Fibroblast of peridontal ligament (primary cell): ENCODE results near the gene SPA17.

Experiments used
- DNase-seq: peaks from one replicate; pipeline ENCODE4 v3.0.0-alpha.2; 2010; ENCODE audit errors: extremely low read depth

SPA17 gene

DNA sequence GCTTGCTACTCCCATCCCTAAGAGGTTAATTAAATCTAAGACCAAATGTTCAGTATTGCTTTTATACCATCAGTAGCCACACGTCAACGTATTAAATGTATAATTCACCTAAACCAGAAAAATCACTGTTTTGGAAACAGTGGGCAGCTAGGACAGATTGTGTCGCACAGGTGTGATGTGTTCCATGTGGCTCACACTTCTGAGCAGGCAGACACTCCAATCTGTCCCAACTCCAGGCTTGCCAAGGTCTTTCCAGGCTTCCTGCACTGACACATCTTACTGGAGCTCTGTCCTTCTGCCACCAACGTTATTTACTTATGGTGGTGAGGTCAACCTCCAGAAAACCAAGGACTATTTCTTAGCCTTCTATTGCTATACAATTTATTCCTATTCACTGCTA, 11.6 kb upstream of the SPA17 start:
- no peak for DNase-seq

DNA sequence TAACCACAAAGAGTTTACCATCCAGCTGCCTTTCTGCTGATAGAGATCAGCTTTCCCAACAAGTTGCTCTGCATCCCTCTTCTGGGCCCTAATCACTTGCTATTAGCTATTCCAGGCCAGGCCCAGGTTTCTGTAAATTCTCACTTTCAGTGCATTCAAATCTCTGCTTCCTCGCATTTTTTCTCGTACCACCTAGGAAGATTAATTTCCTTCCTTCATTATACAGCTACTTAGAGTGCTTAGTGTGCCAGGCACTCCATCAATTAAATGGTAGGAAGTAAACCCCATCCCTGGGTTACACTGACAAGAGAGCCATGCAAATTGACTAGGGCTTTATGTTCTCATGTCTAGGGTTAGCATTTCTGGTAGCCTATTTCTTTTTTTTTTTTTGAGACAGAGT, 9.8 kb upstream of the SPA17 start:
- no peak for DNase-seq

DNA sequence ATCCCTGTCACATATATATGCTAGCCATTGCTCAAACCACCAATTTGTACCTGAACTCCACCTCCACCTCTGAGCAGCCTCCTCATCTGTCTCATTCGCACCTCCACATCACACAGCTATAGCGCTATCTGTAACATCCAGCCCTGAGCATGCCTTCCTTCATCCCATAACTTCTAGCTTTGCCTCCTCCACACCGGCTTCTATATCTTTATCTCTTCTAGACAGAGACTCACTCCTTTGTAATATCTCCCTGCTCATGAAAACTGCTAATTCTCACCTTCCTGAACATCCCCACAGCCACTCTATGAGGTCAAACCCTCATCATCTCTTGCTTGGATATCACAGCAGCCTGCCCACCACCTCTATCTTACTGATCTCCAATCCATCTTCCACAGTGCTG, 6.1 kb upstream of the SPA17 start:
- no peak for DNase-seq

DNA sequence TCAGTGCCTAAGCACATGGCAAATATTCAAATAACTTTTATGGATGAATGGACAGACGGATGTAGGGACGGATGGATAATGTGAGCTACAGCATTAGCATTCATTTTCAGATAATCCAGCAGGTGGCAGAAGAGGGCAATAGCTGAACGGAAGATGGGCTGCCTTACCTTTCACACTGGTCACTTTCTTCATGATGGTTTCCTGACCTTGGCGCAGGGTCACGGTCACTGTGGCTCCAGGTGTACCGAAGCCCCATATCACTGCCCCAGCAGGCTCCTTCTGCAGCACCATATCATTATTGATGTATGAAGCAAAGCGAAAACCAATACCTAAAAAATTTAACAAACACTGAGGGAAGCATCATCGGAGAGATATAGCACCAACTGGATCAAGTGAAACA, 4.5 kb upstream of the SPA17 start:
- peak; percentile 62 for DNase-seq

DNA sequence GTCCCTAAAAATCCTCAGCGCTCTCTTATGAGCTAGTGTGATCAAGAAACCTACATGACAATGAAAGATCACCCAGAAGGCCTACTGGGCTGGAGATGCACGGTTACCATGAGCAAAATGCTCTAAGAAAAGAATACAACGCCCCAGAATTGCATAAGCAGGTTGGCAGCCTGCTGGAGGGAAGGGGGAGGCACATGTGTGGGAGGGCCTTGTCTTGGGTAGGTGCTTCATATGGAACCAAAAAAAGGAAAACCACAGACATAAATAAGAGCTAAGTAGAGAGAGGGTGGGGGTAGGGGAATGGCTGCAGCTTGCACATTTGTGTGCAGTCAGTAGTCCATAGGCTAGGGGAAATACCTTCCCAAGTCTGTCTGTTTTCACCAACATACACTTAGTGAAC, 3.0 kb upstream of the SPA17 start:
- no peak for DNase-seq

DNA sequence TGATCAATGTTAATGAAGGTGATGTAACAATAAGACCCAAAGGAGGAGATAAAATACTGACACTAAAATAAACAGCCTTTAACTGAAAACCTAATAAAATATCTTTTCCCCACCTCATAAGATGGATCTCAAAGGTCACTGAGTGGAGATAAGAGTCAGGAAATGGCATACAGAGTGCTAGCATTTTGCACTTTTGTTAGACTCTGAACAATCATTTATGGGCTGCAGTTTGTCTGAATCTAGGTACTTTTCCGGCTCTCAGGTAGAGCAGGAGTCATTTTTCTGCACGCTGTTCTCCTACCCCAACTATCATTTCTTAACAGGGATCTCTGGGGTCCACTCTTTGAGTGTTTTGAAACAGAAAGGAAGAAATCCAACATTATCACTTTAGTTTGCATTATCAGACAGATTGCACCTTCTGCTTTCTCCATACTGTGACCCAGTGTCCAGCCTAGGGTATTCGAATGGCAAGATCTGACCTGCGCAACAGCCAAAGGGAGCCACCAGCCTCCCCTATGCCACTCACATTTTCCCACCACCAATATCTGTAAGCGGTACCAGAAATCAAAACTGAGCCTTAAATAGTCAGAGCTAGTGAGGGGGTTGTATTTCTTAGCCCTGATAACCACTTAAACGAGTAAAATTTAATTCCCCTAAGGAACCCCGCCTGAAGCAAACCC, 1.0 kb upstream of the SPA17 start:
- DNase-seq = no peak

DNA sequence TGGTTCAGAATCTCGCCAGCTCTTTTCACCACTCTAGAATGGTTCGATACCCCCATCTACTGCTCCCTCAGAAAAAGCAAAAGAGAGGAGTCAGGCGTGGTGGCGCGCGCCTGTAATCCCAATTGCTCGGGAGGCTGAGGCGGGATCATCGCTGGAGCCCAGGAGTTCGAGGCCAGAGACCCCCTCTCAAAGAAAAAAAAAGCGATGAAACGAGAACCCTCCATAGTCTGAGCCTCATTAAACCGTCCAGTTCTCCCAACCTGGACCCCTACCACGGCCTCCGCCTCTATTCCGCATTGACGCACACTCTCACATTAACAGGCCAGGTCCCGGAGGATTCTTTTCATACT, 439 bp downstream of the SPA17 start:
- peak; percentile 13 for DNase-seq

DNA sequence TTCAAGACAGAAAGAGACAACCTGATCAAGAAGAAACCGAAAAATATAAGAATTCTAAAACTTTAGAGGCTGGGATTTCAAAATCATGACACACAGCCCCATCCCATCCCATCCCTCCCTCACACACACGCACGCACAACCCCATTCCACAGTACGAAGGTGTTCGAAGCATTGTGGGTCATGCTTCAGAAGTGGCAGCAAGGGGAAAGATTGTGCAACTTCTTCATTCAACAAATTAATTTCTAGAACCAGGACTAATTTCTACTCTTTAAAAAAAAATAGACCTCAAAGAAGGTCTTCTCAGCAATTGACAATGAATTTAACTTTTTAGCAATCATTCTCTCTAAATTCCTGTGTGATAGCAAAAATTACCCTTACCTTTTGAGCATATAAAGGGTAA, 867 bp downstream of the SPA17 start:
- DNase-seq = no peak

DNA sequence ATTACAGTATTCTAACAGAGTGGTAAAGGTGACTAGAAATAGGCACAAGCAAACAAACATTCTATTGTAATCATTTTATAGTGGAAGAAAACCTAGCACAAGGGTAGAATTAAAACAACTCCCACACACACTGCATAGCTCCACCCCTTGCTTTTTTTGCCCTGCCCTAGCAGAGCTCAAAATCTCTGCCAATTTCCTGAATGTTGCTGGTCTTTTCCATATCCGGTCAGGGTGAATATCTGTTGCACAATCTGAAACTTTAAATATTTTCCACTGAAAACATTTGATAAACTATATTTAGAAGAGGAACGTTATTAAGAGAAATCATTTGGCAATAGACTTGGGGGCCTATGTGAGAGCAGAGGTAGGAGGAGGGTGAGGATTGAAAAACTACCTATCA, 2.7 kb downstream of the SPA17 start:
- DNase-seq = peak; percentile 50

DNA sequence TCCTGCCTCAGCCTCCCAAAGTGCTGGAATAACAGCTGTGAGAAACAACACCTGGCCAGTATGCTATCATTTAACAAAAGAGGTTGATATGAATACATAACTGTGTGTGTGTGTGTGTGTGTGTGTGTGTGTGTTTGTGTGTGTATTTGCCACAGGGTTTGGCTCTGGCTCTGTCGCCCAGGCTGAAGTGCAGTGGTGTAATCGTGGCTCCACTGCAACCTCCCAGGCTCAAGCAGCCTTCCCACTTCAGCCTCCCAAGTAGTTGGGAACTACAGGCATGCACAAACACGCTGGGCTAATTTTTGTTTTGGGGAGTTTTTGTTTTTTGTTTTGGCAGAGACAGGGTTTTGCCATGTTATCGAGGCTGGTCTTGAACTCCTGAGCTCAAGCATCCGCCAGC, 4.7 kb downstream of the SPA17 start:
- no peak for DNase-seq

DNA sequence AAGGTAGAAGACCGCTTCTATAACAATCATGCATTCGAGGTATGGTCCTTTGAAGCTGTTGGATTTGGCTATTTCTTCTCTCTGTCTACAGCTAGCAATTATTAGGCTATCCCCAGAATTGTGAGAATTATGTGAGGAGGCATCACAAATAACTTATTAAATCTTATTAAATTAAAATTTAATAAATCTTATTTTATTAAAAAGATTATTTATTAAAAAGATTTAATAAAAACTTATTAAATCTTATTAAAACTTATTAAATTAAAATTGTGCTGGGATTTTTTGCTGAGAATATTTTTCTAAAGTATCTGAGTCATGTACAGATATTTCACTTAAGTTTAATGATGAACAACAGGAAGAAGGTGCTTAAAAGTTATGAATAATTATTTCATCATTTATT, 7.7 kb downstream of the SPA17 start:
- DNase-seq = no peak

DNA sequence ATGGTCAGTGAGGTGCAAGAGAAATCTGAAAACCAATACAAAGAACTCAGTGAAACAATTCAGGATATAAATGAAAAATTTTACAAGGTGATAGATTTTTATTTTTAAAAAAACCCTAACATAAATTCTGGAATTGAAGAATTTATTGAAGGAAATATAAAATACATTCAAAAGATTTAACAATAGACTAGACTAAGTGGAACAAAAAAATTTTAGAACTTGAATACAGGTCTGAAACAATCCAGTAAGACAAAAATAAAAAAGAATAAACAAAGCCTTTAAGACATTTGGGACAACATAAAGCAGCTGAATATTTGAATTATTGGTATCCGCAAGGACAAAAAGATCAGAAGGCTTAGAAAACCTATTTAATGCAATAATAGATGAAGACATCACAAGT, 8.7 kb downstream of the SPA17 start:
- no peak for DNase-seq

DNA sequence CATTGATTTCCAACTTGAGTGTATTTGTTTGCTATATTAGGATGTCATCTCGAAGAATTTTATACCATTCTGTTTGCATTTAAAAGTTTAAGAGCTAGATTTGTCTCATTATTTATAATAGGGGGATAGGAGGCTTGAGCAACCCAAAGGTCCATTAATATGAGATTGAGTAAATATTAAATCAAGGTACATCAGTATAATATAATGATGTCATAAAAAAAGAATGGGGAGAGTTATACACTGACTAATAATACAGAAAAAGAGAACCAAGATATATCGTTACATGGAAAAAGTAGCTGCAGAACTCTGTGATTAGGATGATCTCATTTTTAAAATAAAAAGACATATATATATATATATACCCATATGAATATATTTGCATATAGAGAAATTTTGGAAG, 19.4 kb downstream of the SPA17 start:
- no peak for DNase-seq

DNA sequence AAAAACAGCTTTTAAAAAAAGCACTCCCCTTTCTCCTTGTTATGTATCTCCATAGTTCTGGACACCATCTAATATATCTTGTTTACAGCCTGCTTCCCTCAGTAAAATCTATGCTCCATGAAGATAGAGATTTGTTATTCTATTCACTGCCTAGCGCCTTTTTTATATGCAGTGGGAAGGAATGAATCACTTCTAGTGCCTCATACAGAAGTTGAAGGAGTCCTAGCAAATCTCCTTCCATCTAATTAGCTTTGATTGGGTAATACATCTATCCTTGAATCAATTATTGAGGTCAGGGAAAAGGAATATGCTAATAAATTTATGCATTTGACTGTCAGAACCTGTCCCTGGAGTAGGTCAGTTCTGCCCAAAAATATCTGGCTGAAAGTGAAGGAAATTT, 25.8 kb downstream of the SPA17 start:
- DNase-seq = no peak

DNA sequence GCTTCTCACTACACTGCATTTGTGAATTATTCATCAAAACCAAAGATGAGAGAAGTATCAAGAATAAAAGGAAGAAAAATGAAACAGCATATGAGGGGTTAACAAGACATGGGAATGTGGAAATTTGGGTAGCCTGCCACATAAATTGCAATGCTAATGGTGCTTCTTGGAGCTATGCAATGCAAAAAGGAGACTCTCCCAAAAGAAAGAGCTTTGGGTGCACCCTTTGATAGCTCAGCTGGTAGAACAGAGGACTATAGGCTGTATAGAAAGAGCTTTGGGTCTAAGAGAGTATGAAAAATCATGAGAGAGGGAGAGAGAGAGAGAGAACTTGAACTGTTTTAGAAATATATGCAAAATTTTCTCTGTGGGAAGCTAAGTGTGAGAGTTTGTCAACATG, 26.3 kb downstream of the SPA17 start:
- DNase-seq = no peak

DNA sequence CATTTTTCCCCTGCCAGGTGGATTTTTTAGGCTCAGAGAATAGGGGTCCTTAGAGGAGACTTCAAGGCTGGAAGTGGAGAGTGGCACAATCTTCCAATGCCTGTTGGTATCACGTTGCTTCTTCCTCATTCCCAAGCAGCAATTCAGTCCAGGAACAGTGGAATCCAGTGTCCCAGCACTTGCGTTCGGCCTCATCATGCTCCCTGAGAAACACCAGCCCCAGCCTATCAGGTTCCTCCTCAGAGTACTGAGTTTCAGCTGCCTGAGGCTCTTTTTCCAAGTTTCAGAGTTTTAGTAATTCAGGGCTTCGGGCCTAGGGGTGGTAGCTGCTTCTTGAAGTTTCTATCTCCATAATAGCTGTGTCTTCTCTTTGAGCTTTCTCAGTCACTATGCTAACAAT, 34.1 kb downstream of the SPA17 start:
- DNase-seq = no peak

DNA sequence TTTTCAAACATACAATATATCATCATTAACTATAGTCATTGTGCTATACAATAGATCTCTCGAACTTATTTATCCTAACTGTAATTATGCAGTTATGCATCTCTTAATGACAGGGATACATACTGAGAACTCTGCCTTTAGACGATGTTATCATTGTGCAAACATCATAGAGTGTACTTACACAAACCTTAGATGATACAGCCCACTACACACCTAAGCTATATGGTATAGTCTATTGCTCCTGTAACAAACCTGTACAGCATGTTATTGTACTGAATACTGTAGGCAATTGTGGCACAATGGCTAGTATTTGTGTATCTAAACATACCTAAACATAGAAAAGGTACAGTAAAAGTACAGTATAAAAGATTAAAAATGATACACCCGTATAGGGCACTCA, 38.7 kb downstream of the SPA17 start:
- DNase-seq = no peak

DNA sequence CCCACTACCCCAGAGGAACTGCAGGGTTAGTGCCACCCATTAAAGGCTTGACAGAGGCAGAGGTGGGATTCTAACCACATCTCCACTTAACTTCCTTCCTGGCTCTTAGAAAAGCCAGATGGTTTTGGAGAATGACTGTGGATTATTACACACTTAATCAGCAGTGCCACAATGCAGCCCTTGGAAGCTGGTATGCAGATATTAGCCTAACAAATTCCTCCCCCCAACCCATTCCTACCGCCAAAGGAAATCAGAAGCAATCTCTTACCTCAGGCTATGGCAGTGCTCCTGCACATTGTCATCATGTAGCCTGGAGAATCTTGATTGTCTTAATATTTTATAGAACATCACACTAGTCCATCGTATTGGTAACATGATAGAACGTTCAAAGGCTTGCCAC, 42.9 kb downstream of the SPA17 start:
- DNase-seq = no peak

DNA sequence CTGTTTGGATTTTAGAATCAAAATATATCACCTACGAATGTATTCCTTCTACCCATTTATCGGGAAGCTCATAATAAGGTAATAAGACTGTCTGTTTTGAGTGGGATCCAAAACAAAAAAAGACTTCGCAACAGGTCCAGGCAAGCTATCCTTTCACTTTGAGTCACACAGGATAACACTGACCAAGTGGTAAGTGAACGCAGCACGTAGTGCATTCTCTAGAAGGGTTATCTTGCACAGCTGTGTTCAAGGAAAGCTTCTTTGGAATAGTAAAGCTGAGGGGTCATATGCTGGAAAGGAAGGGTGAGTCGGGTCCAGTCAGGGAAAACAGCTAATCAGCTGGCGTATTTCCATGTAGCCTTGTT, 43.7 kb downstream of the SPA17 start:
- DNase-seq = no peak

DNA sequence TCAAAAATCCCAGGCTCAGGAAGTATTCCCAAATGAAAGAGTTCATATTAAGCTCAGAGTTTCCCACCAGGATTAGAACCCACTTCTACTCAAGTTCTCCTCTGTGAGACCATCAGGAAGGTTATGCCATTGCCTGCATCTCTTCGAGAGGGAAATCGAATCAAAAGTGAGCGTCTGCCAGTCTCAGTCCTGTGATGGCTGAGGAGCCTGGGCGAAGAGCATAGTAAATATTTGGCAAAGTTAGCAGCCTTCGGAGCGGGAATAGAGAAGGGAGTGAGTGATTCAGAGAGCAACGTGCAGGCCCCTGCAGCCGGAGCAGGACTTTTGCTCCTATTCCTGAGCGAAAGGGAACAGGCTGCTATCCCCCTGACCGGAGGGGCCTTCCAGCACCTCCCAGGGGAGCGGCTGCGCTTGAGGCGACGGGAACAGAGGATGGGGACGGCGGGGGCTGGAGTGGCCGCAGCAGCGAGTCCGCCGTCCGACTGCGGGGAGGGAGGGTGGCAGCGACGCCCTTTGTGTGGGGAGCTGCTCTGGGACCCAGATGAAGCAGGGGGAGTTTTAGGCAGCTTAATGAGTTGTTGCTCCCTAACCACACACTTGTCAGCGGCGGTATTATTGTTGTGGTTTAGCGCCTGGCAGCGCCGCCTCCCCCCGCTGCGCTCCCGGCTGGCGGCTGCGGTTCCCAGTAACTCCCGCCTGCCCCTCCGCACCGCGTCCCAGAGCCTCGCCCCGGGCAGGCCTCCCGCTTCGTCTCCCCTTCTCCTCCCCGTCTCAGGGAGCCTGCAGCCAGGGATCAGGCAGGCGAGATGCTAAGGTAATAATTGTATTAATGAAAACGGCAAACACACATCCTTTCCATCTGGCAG, 44.3 kb downstream of the SPA17 start:
- DNase-seq = peak; percentile 14

DNA sequence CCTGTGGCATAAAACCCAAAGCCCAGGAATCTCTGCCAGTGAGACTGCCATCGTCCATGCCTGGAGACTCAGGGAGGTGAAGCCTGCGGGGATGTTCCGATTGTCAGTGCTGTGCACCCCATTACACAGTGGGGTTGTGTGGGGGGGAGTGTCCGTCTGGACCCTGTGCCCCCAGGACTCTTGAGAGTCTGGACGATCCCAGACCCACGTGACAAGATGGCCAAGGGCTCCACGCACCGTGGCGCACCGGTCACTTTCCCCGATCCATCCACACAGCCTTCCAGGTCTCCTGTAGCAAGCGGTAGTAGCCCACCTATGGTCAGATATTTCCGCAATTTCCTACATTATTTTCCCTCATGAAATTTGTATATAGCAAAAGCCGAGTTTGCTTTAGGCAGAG, 45.1 kb downstream of the SPA17 start:
- DNase-seq = no peak

DNA sequence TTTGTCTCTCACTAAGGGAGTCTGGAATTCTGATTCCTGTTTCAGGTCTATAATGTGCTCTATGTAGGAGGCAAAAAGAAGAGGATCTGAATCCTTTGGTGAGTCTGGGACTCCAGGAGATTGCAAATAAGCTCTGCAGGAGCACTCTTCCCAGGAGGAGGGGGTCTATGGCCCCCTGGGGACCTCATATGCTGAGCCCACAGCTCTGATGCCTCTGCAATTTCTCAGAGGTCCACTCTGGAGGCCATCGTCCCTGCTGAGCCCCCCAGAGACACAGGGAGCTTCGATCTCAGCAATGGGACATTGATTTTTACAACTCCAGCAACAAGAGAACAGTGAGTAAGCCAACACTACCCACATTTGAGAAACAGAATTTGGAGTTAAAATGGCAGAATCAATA, 45.8 kb downstream of the SPA17 start:
- DNase-seq = no peak

DNA sequence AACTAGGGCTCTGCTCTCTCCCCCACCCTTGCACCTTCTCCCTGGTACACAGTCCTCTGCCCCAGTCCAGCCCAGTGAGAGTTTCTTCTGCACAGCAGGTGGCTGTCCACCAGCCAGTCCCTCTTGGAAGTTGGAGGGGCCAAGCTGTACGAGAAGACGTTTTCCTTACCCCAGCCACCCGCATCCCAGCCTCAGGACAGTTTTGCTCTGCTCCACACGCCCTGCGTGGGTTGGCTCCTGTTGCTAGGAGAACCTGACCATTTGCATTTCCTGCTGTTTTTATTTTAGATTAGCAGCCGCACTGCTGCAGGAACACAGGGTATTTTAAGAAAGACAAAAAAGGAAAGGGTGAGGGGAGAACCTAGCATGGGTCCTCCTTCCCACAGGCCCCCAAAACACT, 48.5 kb downstream of the SPA17 start:
- DNase-seq = no peak
